HEK293 (cell line): Measurements from ENCODE around the gene TACC2.

Experiments used
- CTCF ChIA-PET: fragments of 350-600 bp; formaldehyde crosslinking; extraction: SDS; loops from one replicate; lab custom pipeline; 2021; ENCODE audit warnings: antibody characterized with exemption; lab: Yijun Ruan, JAX
- POLR2A ChIA-PET: fragments of 300-600 bp; formaldehyde crosslinking; extraction: SDS; loops from one replicate; lab custom pipeline; 2020; ENCODE audit warnings: antibody characterized with exemption, inconsistent platforms; lab: Yijun Ruan, JAX
- H3K27ac ChIP-seq: fragments of 200-500 bp; sonication (Bioruptor generic); 2 replicates; pipeline ENCODE4 v1.5.1; 2014; ENCODE audit warnings: low read depth, low read length, control low read depth, inconsistent platforms; ENCODE audit errors: extremely low read depth
- H3K36me3 ChIP-seq, 2 experiments: fragments of 200-500 bp in 1 of 2; sonication (Bioruptor generic) in 1 of 2; 1 replicate in 1 of 2; 2 replicates in 1 of 2; pipeline ENCODE4 v1.5.1; 2014 to 2017; ENCODE audit warnings: inconsistent platforms in 2 of 2, low read length in 2 of 2; ENCODE audit not compliant: control insufficient read depth in 2 of 2, insufficient read depth in 1 of 2
- H3K4me1 ChIP-seq: fragments of 200-500 bp; sonication (Bioruptor generic); 2 replicates; pipeline ENCODE4 v1.5.1; 2014; ENCODE audit warnings: mild to moderate bottlenecking, low read length, inconsistent platforms; ENCODE audit not compliant: control insufficient read depth, insufficient read depth
- H3K4me3 ChIP-seq: 2 replicates; pipeline ENCODE4 v1.5.1; 2011; ENCODE audit warnings: low read depth, mild to moderate bottlenecking, control low read depth, low read length, moderate library complexity
- H3K9me3 ChIP-seq: fragments of 200-500 bp; sonication (Bioruptor generic); 2 replicates; pipeline ENCODE4 v1.5.1; 2014; ENCODE audit warnings: low read depth, low read length, inconsistent platforms; ENCODE audit not compliant: control insufficient read depth, insufficient read depth
- GLI2 ChIP-seq: fragments of 450-650 bp; formaldehyde crosslinking; IDR thresholded peaks from 2 replicates; pipeline ENCODE4; 2017; ENCODE audit warnings: missing biosample characterization, missing genetic modification characterization, low read depth, borderline replicate concordance
- GLI4 ChIP-seq: fragments of 450-650 bp; formaldehyde crosslinking; IDR thresholded peaks from 2 replicates; pipeline ENCODE4 v1.5.1; 2016; ENCODE audit warnings: missing biosample characterization, missing genetic modification characterization
- GLIS1 ChIP-seq: fragments of 450-650 bp; formaldehyde crosslinking; IDR thresholded peaks from 2 replicates; pipeline ENCODE4 v1.5.1; 2016; ENCODE audit warnings: missing biosample characterization, missing genetic modification characterization
- GLIS2 ChIP-seq: fragments of 450-650 bp; formaldehyde crosslinking; IDR thresholded peaks from 2 replicates; pipeline ENCODE4 v1.5.1; 2016; ENCODE audit warnings: missing biosample characterization, missing genetic modification characterization
- MEIS1 ChIP-seq: sonication (generic); formaldehyde crosslinking; IDR thresholded peaks from 2 replicates; pipeline ENCODE4 v1.8.1; 2022; ENCODE audit warnings: missing genetic modification reagents, mild to moderate bottlenecking, borderline replicate concordance
- OSR2 ChIP-seq: fragments of 450-650 bp; formaldehyde crosslinking; IDR thresholded peaks from 2 replicates; pipeline ENCODE4 v1.5.1; 2016; ENCODE audit warnings: missing biosample characterization, missing genetic modification characterization
- PRDM6 ChIP-seq: fragments of 450-650 bp; formaldehyde crosslinking; IDR thresholded peaks from 2 replicates; pipeline ENCODE4 v1.5.1; 2017; ENCODE audit warnings: missing biosample characterization, missing genetic modification characterization
- SCRT1 ChIP-seq: fragments of 450-650 bp; formaldehyde crosslinking; IDR thresholded peaks from 2 replicates; pipeline ENCODE4 v1.5.1; 2016; ENCODE audit warnings: missing biosample characterization, missing genetic modification characterization, borderline replicate concordance
- SETDB1 ChIP-seq: IDR thresholded peaks from one replicate; pipeline ENCODE4 v1.6.1; 2017; ENCODE audit warnings: mild to moderate bottlenecking, low read length, moderate library complexity, mixed read lengths; ENCODE audit not compliant: insufficient read length
- ZFHX2 ChIP-seq: fragments of 450-650 bp; formaldehyde crosslinking; conservative IDR thresholded peaks from 2 replicates; pipeline ENCODE4 v1.5.1; 2016; ENCODE audit warnings: missing biosample characterization, missing genetic modification characterization
- ZNF214 ChIP-seq: fragments of 450-650 bp; formaldehyde crosslinking; IDR thresholded peaks from 2 replicates; pipeline ENCODE4 v1.5.1; 2017; ENCODE audit warnings: missing biosample characterization, mild to moderate bottlenecking, missing genetic modification characterization, borderline replicate concordance
- ZNF335 ChIP-seq: fragments of 450-650 bp; formaldehyde crosslinking; conservative IDR thresholded peaks from 2 replicates; pipeline ENCODE4 v1.5.1; 2016; ENCODE audit warnings: missing biosample characterization, missing genetic modification characterization
- ZNF404 ChIP-seq: fragments of 450-650 bp; formaldehyde crosslinking; IDR thresholded peaks from 2 replicates; pipeline ENCODE4 v1.5.1; 2017; ENCODE audit warnings: missing biosample characterization, missing genetic modification characterization
- ZNF473 ChIP-seq: fragments of 450-650 bp; formaldehyde crosslinking; IDR thresholded peaks from 2 replicates; pipeline ENCODE4 v1.5.1; 2017; ENCODE audit warnings: missing biosample characterization, missing genetic modification characterization
- ZNF555 ChIP-seq: fragments of 450-650 bp; formaldehyde crosslinking; conservative IDR thresholded peaks from 2 replicates; pipeline ENCODE4 v1.5.1; 2017; ENCODE audit warnings: missing biosample characterization, mild to moderate bottlenecking, missing genetic modification characterization, inconsistent platforms
- ZNF596 ChIP-seq: fragments of 450-650 bp; IDR thresholded peaks from 2 replicates; pipeline ENCODE4 v1.5.0; 2018; ENCODE audit warnings: missing biosample characterization, mild to moderate bottlenecking, missing genetic modification characterization, moderate library complexity
- ZNF645 ChIP-seq: fragments of 450-650 bp; formaldehyde crosslinking; IDR thresholded peaks from 2 replicates; pipeline ENCODE4; 2016; ENCODE audit warnings: missing biosample characterization, missing genetic modification characterization
- TF ChIP-seq, protein P1 (sequence below): fragments of 450-650 bp; formaldehyde crosslinking; IDR thresholded peaks from 2 replicates; pipeline ENCODE4 v1.5.1; 2016; ENCODE audit warnings: missing biosample characterization, missing genetic modification characterization, borderline replicate concordance

Gene TACC2

GRCh38 chr10:122173337-122173736, 184.4 kb downstream of the TACC2 start (continued):
- TF ChIP-seq OSR2 (tag by site-specific recombination), result no peak
- no peak for TF ChIP-seq MEIS1 (CRISPR knock-in tag)

GRCh38 chr10:122173766-122174435, 184.9 kb downstream of the TACC2 start:
- ChIA-PET CTCF (interaction anchor here (0.6 to 1.5 kb wide), 2 partner anchors 120 to 312 kb away, joined by 3 read pairs; no protein-coding TSS in a partner anchor), POLR2A (no interaction called here)
- Histone ChIP-seq H3K4me3 (no peak overlapping the region), H3K27ac (no peak overlapping the region), H3K4me1 (no peaks in the 10 kb centered on the region), H3K36me3 (no peaks in the 10 kb centered on the region), H3K9me3 (no peaks in the 10 kb centered on the region)
- no peak for TF ChIP-seq ZFHX2 (tag by site-specific recombination)

GRCh38 chr10:122176232-122177213, 187.6 kb downstream of the TACC2 start:
- Histone ChIP-seq H3K36me3 (no peaks in the 10 kb centered on the region), H3K9me3 (no peaks in the 10 kb centered on the region), H3K27ac (no peak overlapping the region), H3K4me3 (no peak overlapping the region), H3K4me1 (peaks cover 3% of the 10 kb centered on the region; the same call in 1 of the 2 replicates)
- ChIA-PET POLR2A (no interaction called here), CTCF (interaction anchor here (0.9 kb wide), 1 partner anchor 91 kb away, joined by 3 read pairs; no protein-coding TSS in a partner anchor)
- TF ChIP-seq ZFHX2 (tag by site-specific recombination) (peak; percentile 42), PRDM6 (tag by site-specific recombination) (no peak)
- TF ChIP-seq, all 188 proteins: peak for 1

DNA sequence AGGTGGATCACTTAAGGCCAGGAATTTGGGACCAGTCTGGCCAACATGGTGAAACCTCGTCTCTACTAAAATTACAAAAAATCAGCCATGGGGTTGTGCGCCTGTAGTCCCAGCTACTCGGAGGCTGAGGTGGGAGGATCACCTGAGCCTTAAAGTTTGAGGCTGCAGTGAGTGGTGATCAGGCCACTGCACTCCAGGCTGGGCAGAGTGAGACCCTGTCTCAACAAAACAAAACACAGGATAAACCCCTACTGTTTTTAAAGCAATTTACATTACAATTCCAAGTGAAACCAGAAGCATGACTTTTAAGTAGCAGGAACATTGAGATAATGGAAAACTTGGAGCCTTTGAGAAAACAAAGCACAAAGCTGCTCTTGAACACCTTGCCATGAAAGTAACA, 189.7 kb downstream of the TACC2 start:
- Histone ChIP-seq H3K27ac (no peak overlapping the region), H3K9me3 (no peaks in the 10 kb centered on the region), H3K36me3 (no peaks in the 10 kb centered on the region), H3K4me1 (peaks cover 6% of the 10 kb centered on the region; the same call in 1 of the 2 replicates), H3K4me3 (no peak overlapping the region)
- ChIA-PET POLR2A (no interaction called here), CTCF (interaction anchor here (0.9 kb wide), 1 partner anchor 89 kb away, joined by 3 read pairs; no protein-coding TSS in a partner anchor)
- no peak for TF ChIP-seq GLI4
- TF ChIP-seq ZNF596 (tag by site-specific recombination), result no peak
- no peak for TF ChIP-seq GLI2 (tag by site-specific recombination)
- TF ChIP-seq, protein P1, sequence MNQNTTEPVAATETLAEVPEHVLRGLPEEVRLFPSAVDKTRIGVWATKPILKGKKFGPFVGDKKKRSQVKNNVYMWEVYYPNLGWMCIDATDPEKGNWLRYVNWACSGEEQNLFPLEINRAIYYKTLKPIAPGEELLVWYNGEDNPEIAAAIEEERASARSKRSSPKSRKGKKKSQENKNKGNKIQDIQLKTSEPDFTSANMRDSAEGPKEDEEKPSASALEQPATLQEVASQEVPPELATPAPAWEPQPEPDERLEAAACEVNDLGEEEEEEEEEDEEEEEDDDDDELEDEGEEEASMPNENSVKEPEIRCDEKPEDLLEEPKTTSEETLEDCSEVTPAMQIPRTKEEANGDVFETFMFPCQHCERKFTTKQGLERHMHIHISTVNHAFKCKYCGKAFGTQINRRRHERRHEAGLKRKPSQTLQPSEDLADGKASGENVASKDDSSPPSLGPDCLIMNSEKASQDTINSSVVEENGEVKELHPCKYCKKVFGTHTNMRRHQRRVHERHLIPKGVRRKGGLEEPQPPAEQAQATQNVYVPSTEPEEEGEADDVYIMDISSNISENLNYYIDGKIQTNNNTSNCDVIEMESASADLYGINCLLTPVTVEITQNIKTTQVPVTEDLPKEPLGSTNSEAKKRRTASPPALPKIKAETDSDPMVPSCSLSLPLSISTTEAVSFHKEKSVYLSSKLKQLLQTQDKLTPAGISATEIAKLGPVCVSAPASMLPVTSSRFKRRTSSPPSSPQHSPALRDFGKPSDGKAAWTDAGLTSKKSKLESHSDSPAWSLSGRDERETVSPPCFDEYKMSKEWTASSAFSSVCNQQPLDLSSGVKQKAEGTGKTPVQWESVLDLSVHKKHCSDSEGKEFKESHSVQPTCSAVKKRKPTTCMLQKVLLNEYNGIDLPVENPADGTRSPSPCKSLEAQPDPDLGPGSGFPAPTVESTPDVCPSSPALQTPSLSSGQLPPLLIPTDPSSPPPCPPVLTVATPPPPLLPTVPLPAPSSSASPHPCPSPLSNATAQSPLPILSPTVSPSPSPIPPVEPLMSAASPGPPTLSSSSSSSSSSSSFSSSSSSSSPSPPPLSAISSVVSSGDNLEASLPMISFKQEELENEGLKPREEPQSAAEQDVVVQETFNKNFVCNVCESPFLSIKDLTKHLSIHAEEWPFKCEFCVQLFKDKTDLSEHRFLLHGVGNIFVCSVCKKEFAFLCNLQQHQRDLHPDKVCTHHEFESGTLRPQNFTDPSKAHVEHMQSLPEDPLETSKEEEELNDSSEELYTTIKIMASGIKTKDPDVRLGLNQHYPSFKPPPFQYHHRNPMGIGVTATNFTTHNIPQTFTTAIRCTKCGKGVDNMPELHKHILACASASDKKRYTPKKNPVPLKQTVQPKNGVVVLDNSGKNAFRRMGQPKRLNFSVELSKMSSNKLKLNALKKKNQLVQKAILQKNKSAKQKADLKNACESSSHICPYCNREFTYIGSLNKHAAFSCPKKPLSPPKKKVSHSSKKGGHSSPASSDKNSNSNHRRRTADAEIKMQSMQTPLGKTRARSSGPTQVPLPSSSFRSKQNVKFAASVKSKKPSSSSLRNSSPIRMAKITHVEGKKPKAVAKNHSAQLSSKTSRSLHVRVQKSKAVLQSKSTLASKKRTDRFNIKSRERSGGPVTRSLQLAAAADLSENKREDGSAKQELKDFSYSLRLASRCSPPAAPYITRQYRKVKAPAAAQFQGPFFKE (tag by site-specific recombination), result no peak
- no peak for TF ChIP-seq GLIS2
- no peak for TF ChIP-seq ZNF555 (tag by site-specific recombination)
- no peak for TF ChIP-seq ZNF473 (tag by site-specific recombination)
- no peak for TF ChIP-seq SCRT1 (tag by site-specific recombination)
- no peak for TF ChIP-seq GLIS1 (tag by site-specific recombination)
- no peak for TF ChIP-seq ZNF404 (tag by site-specific recombination)
- TF ChIP-seq ZNF645, result no peak
- no peak for TF ChIP-seq ZNF335
- no peak for TF ChIP-seq SETDB1
- no peak for TF ChIP-seq ZNF214 (tag by site-specific recombination)
